MM.1S (cell line): ENCODE data around the gene ITPRID1.

ENCODE experiments used
- DNase-seq: peaks from one replicate; pipeline ENCODE4 v3.0.0-alpha.2; 2015
- H2AFZ ChIP-seq: fragments of 300-600 bp; sonication (generic); 2 replicates; pipeline ENCODE4 v1.6.0; 2016; ENCODE audit warnings: antibody characterized with exemption, low read length
- H3F3A ChIP-seq: fragments of 300-600 bp; sonication (generic); 2 replicates; pipeline ENCODE4 v1.6.1; 2016; ENCODE audit warnings: mild to moderate bottlenecking, antibody characterized with exemption, low read length, moderate library complexity, mixed read lengths; ENCODE audit not compliant: insufficient read depth
- H3K27ac ChIP-seq: fragments of 300-600 bp; sonication (generic); 2 replicates; pipeline ENCODE4 v1.5.1; 2016; ENCODE audit warnings: mild to moderate bottlenecking, low read length
- H3K27me3 ChIP-seq: fragments of 300-600 bp; sonication (generic); replicated peaks from 2 replicates; pipeline ENCODE4 v1.6.0; 2016; ENCODE audit warnings: low read length; ENCODE audit not compliant: insufficient read depth
- H3K36me3 ChIP-seq: fragments of 300-600 bp; sonication (generic); replicated peaks from 2 replicates; pipeline ENCODE4 v1.6.1; 2016; ENCODE audit warnings: mild to moderate bottlenecking, low read length, mixed read lengths; ENCODE audit not compliant: insufficient read depth
- H3K4me1 ChIP-seq: fragments of 300-600 bp; sonication (generic); 2 replicates; pipeline ENCODE4 v1.6.1; 2016; ENCODE audit warnings: low read length, mixed read lengths
- H3K4me2 ChIP-seq: fragments of 300-600 bp; sonication (generic); 2 replicates; pipeline ENCODE4 v1.6.0; 2016; ENCODE audit warnings: low read depth, low read length
- H3K4me3 ChIP-seq: fragments of 300-600 bp; sonication (generic); 2 replicates; pipeline ENCODE4 v1.5.1; 2016; ENCODE audit warnings: low read length, mixed read lengths
- H3K79me2 ChIP-seq: fragments of 300-600 bp; sonication (generic); 2 replicates; pipeline ENCODE4 v1.6.1; 2016; ENCODE audit warnings: mixed run types, low read length, mixed read lengths
- H3K9ac ChIP-seq: fragments of 300-600 bp; sonication (generic); 2 replicates; pipeline ENCODE4 v1.6.1; 2016; ENCODE audit warnings: low read length, mixed read lengths
- H3K9me2 ChIP-seq: fragments of 300-600 bp; sonication (generic); replicated peaks from 2 replicates; pipeline ENCODE4 v1.6.1; 2016; ENCODE audit warnings: mild to moderate bottlenecking, low read length, mixed read lengths; ENCODE audit not compliant: insufficient read depth
- H3K9me3 ChIP-seq: fragments of 300-600 bp; sonication (generic); replicated peaks from 2 replicates; pipeline ENCODE4 v1.6.1; 2016; ENCODE audit warnings: mild to moderate bottlenecking, low read length, mixed read lengths; ENCODE audit not compliant: insufficient read depth
- H4K20me1 ChIP-seq: fragments of 300-600 bp; sonication (generic); 2 replicates; pipeline ENCODE4 v1.6.1; 2016; ENCODE audit warnings: mild to moderate bottlenecking, low read length, moderate library complexity, mixed read lengths; ENCODE audit not compliant: insufficient read depth
- EZH2 ChIP-seq: fragments of 300-600 bp; sonication (generic); optimal IDR thresholded peaks from 2 replicates; pipeline ENCODE3; 2017; ENCODE audit warnings: low read depth, mild to moderate bottlenecking, antibody characterized with exemption, low read length, mixed read lengths
- EZH2phosphoT487 ChIP-seq: fragments of 300-600 bp; sonication (generic); IDR thresholded peaks from 2 replicates; pipeline ENCODE4 v1.6.1; 2018; ENCODE audit warnings: antibody characterized with exemption, low read length
- TF ChIP-seq, protein P1 (sequence below): fragments of 300-600 bp; sonication (generic); IDR thresholded peaks from 2 replicates; pipeline ENCODE4 v1.5.1; 2016; ENCODE audit warnings: antibody characterized with exemption, low read length, mixed read lengths

The ITPRID1 gene

DNA sequence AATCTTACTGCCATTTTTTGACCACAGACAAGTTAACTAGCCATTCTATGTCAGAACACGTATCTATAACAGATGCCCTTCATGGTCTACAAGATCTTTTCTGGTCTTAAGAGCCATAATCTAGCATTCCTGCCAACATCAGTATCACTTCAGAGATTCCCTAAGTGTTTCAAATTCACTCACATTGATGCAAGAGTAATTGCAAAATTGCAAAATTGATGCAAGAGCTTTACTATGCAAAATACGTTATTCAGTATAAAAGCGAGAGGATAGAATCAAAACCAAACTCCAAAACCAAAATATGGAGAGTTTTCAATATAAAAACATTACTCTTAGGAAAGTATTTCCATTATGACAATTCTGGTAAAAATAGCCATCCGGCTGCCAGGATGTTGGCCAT is 135.0 kb downstream of the ITPRID1 start:
- Histone ChIP-seq H3K4me1 (no peaks in the 10 kb centered on the region), H3K4me3 (no peak overlapping the region), H4K20me1 (no peaks in the 10 kb centered on the region), H3K9ac (no peak overlapping the region), H3K9me2 (no peaks in the 10 kb centered on the region), H3F3A (no peaks in the 10 kb centered on the region), H3K4me2 (no peak overlapping the region), H3K79me2 (no peaks in the 10 kb centered on the region), H3K9me3 (no peaks in the 10 kb centered on the region), H3K27me3 (no peaks in the 10 kb centered on the region), H3K36me3 (no peaks in the 10 kb centered on the region), H2AFZ (no peak overlapping the region), H3K27ac (no peak overlapping the region)
- TF ChIP-seq EZH2: no peak
- DNase-seq: no peak

- no peak for DNase-seq
- no peak for TF ChIP-seq EZH2
- no peak for TF ChIP-seq EZH2phosphoT487
- Histone ChIP-seq H3K9me2 (no peaks in the 10 kb centered on the region), H2AFZ (no peak overlapping the region), H3K27me3 (no peaks in the 10 kb centered on the region), H3K36me3 (no peaks in the 10 kb centered on the region), H4K20me1 (no peaks in the 10 kb centered on the region), H3K4me1 (no peaks in the 10 kb centered on the region), H3F3A (no peaks in the 10 kb centered on the region), H3K9ac (no peak overlapping the region), H3K9me3 (no peaks in the 10 kb centered on the region), H3K79me2 (no peaks in the 10 kb centered on the region), H3K4me3 (no peak overlapping the region), H3K4me2 (no peak overlapping the region), H3K27ac (no peak overlapping the region)
Observed at GRCh38 chr7:31651234-31652062, 137.6 kb downstream of the ITPRID1 start.

GRCh38 chr7:31652063-31652326 is 138.1 kb downstream of the ITPRID1 start:
- Histone ChIP-seq H3K9ac (no peak overlapping the region), H3K79me2 (no peaks in the 10 kb centered on the region), H3F3A (no peaks in the 10 kb centered on the region), H3K36me3 (no peaks in the 10 kb centered on the region), H3K27ac (no peak overlapping the region), H3K9me2 (no peaks in the 10 kb centered on the region), H3K4me1 (no peaks in the 10 kb centered on the region), H4K20me1 (no peaks in the 10 kb centered on the region), H2AFZ (no peak overlapping the region), H3K4me3 (no peak overlapping the region), H3K27me3 (no peaks in the 10 kb centered on the region), H3K4me2 (no peak overlapping the region), H3K9me3 (no peaks in the 10 kb centered on the region)
- TF ChIP-seq EZH2phosphoT487 (no peak), EZH2 (no peak)
- TF ChIP-seq, protein P1, sequence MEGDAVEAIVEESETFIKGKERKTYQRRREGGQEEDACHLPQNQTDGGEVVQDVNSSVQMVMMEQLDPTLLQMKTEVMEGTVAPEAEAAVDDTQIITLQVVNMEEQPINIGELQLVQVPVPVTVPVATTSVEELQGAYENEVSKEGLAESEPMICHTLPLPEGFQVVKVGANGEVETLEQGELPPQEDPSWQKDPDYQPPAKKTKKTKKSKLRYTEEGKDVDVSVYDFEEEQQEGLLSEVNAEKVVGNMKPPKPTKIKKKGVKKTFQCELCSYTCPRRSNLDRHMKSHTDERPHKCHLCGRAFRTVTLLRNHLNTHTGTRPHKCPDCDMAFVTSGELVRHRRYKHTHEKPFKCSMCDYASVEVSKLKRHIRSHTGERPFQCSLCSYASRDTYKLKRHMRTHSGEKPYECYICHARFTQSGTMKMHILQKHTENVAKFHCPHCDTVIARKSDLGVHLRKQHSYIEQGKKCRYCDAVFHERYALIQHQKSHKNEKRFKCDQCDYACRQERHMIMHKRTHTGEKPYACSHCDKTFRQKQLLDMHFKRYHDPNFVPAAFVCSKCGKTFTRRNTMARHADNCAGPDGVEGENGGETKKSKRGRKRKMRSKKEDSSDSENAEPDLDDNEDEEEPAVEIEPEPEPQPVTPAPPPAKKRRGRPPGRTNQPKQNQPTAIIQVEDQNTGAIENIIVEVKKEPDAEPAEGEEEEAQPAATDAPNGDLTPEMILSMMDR: no peak
- DNase-seq: no peak

GRCh38 chr7:31663072-31663471 is 149.2 kb downstream of the ITPRID1 start:
- Histone ChIP-seq H3K79me2 (no peaks in the 10 kb centered on the region), H3K9me3 (no peaks in the 10 kb centered on the region), H3K4me3 (no peak overlapping the region), H2AFZ (no peak overlapping the region), H3K9ac (no peak overlapping the region), H3F3A (no peaks in the 10 kb centered on the region), H3K9me2 (no peaks in the 10 kb centered on the region), H3K27me3 (no peaks in the 10 kb centered on the region), H3K4me2 (no peak overlapping the region), H3K4me1 (no peaks in the 10 kb centered on the region), H3K27ac (no peak overlapping the region), H3K36me3 (no peaks in the 10 kb centered on the region), H4K20me1 (no peaks in the 10 kb centered on the region)
- TF ChIP-seq, protein P1: no peak
- no peak for TF ChIP-seq EZH2phosphoT487
- no peak for TF ChIP-seq EZH2
- DNase-seq: no peak
